Progenitor cell of endocrine pancreas (in vitro differentiated cells): ENCODE results near the gene PPP1R37. TPM values are rescaled to one million over a fixed set of nuclear protein-coding genes. Genes with fewer than 3 reads are reported as not detected.

ENCODE experiments used
- DNase-seq: peaks from one replicate; pipeline ENCODE4 v3.0.0; 2021; ENCODE audit warnings: low spot score; ENCODE audit not compliant: unreplicated experiment
- H3K27ac Mint-ChIP-seq: 2 replicates; pipeline ENCODE4 v1.8.0; 2021; ENCODE audit warnings: mild to moderate bottlenecking, moderate library complexity, mixed read lengths
- H3K27me3 Mint-ChIP-seq: 2 replicates; pipeline ENCODE4 v1.8.0; 2021; ENCODE audit warnings: mixed read lengths
- H3K36me3 Mint-ChIP-seq: 2 replicates; pipeline ENCODE4 v1.8.0; 2022; ENCODE audit warnings: mixed read lengths; ENCODE audit not compliant: insufficient read depth
- H3K4me1 Mint-ChIP-seq: 2 replicates; pipeline ENCODE4 v1.8.0; 2021; ENCODE audit warnings: low read depth, mixed read lengths
- H3K4me3 Mint-ChIP-seq: 2 replicates; pipeline ENCODE4 v1.8.0; 2021; ENCODE audit warnings: low read depth, mild to moderate bottlenecking, moderate library complexity, mixed read lengths
- H3K9me3 Mint-ChIP-seq: 2 replicates; pipeline ENCODE4 v1.8.0; 2021; ENCODE audit warnings: low read depth, mixed read lengths
- long read RNA-seq: library from polyadenylated mRNA; unstranded; transcript quantifications from one replicate; pipeline ENCODE4 v2.0.0, GENCODE V29; 2020
- total RNA-seq: library from RNA; stranded (reverse); gene quantifications from 2 replicates; pipeline ENCODE4 v1.2.1, GENCODE V29; 2021
- TF ChIP-seq, protein P1 (sequence below): fragments of 200-600 bp; sonication (generic); IDR thresholded peaks from one replicate; pipeline ENCODE4 v1.5.0; 2021; ENCODE audit warnings: antibody characterized with exemption, mild to moderate bottlenecking; ENCODE audit not compliant: unreplicated experiment

The PPP1R37 gene, protein sequence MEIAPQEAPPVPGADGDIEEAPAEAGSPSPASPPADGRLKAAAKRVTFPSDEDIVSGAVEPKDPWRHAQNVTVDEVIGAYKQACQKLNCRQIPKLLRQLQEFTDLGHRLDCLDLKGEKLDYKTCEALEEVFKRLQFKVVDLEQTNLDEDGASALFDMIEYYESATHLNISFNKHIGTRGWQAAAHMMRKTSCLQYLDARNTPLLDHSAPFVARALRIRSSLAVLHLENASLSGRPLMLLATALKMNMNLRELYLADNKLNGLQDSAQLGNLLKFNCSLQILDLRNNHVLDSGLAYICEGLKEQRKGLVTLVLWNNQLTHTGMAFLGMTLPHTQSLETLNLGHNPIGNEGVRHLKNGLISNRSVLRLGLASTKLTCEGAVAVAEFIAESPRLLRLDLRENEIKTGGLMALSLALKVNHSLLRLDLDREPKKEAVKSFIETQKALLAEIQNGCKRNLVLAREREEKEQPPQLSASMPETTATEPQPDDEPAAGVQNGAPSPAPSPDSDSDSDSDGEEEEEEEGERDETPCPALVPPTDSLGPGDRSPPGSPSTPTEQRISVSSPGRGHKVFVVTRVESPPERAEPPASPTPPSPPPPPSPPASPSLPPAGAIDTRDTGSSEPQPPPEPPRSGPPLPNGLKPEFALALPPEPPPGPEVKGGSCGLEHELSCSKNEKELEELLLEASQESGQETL
- total RNA-seq, result 44.8 and 45.8 TPM in 2 replicates
- long read RNA-seq, result 0 reads

- Mint-ChIP-seq H3K27me3 (no peaks in the 10 kb centered on the region), H3K9me3 (no peaks in the 10 kb centered on the region), H3K27ac (peak within 1 kb of the TSS; percentile 100), H3K4me3 (peak within 1 kb of the TSS; percentile 81), H3K4me1 (peaks cover 42% of the 10 kb centered on the region), H3K36me3 (peaks cover 6% of the 10 kb centered on the region)
- DNase-seq, result peak; percentile 85
- TF ChIP-seq, protein P1, sequence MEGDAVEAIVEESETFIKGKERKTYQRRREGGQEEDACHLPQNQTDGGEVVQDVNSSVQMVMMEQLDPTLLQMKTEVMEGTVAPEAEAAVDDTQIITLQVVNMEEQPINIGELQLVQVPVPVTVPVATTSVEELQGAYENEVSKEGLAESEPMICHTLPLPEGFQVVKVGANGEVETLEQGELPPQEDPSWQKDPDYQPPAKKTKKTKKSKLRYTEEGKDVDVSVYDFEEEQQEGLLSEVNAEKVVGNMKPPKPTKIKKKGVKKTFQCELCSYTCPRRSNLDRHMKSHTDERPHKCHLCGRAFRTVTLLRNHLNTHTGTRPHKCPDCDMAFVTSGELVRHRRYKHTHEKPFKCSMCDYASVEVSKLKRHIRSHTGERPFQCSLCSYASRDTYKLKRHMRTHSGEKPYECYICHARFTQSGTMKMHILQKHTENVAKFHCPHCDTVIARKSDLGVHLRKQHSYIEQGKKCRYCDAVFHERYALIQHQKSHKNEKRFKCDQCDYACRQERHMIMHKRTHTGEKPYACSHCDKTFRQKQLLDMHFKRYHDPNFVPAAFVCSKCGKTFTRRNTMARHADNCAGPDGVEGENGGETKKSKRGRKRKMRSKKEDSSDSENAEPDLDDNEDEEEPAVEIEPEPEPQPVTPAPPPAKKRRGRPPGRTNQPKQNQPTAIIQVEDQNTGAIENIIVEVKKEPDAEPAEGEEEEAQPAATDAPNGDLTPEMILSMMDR, result peak; percentile 50
These were observed at the start of gene PPP1R37 for GRCh38 chr19:45092747-45093678. PPP1R37 (plus strand) TSS chr19:45093179; CDS start chr19:45093326, 147 bp downstream.

DNA sequence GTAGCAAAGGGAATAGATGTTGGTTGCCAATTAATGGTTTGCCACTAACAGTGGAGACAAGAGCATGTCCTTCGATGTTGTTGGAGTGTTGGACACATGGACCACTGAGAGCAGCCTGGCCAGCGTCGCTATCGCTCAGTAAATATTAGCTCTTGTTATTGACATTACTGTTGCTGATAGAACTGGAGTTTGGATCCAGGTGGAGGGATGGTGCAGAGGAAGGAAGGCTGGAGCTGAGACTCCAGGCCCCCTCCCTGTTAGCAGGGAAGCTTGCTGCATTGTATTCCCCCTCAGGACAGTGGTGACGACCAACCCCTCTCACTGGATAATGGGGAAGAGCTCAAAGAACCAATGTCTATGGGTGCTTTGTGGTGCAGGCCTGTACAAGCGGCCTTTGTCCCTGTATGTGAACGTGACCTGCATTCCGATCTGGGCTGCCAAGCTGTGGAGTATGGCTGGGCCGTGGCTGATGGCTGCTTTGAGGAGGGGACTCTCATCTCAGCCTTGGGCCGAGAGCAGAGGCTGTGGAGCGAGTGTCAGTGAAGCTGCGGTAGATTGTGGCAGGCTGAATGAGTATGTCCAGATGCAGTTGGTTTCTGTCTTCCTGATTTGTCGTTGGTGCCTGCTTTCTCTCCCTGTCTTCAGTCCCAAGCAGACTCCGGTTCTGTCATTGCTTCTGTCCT is 47.2 kb upstream of the PPP1R37 start:
- no peaks in the 10 kb centered on the region for H3K27me3 Mint-ChIP-seq
- peaks cover 24% of the 10 kb centered on the region for H3K4me1 Mint-ChIP-seq
- H3K27ac Mint-ChIP-seq, result peak overlapping the region; percentile 92
- DNase-seq, result no peak
- peak overlapping the region; percentile 43 for H3K4me3 Mint-ChIP-seq
- TF ChIP-seq, protein P1, result no peak
- peaks cover 23% of the 10 kb centered on the region for H3K36me3 Mint-ChIP-seq
- H3K9me3 Mint-ChIP-seq, result no peaks in the 10 kb centered on the region

DNA sequence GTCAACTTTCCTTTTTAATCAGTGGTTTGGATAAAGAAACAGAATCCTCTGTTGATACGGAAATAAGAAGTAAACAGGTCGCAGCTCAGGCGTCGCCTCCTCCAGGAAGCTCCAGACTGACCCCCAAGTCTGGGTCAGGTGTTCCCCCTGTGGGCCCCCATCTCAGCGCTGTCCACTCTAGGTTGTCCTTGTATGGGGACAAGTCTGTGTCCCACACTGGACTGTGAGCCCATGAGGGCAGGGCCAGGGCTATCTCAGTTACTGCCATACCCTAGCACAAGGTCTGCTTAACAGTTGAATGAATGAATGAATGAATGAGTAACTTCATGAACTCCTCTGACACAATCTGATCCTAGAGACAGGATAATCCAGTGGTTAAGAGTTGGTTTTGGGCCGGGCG is 46.6 kb upstream of the PPP1R37 start:
- Mint-ChIP-seq H3K4me3 (no peak overlapping the region), H3K9me3 (no peaks in the 10 kb centered on the region), H3K4me1 (peaks cover 24% of the 10 kb centered on the region), H3K27ac (peak overlapping the region; percentile 92), H3K36me3 (peaks cover 20% of the 10 kb centered on the region), H3K27me3 (no peaks in the 10 kb centered on the region)
- DNase-seq, result no peak
- TF ChIP-seq, protein P1, result no peak

GRCh38 chr19:45047188-45047797 is 45.7 kb upstream of the PPP1R37 start:
- Mint-ChIP-seq H3K9me3 (no peaks in the 10 kb centered on the region), H3K27me3 (no peaks in the 10 kb centered on the region), H3K36me3 (peaks cover 17% of the 10 kb centered on the region), H3K27ac (peak overlapping the region; percentile 11), H3K4me3 (no peak overlapping the region), H3K4me1 (peaks cover 24% of the 10 kb centered on the region)
- DNase-seq, result no peak
- TF ChIP-seq, protein P1, result no peak
